ENCODE measurements around the gene MYO1B. TPM values are rescaled to one million over a fixed set of nuclear protein-coding genes. Genes with fewer than 3 reads are reported as not detected.

The MYO1B gene
- total and polyA plus RNA-seq, 10 of the 15 experiments (the other 5 are each of a cell fraction or from before 2014, with no cell fraction given): 0.10 to 4.2 (median 1.6) TPM

DNA sequence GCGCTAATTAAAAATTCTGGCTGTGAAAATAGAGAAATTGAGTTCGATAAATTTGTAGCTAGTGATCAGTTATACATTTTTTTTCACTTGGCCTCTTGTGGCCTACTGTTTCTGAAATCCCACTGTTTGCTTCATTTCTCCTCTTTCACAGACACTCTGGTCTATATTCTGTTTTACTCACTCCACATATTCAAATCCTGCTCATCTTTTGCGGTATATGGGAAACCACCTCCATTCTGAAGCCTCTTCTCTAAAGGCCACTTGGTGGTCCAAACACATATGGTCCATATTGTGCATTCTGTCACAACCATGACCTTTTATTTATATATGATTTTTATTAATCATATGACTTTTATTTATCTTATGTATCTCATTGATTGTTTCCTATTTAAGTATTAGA is 67.0 kb downstream of the MYO1B start:
- Histone ChIP-seq H3K9me3 (replicated peaks; ENCODE audit: control insufficient read depth, insufficient read depth, low read length) (no peaks in the 10 kb centered on the region), H4K20me1 (ENCODE audit: control insufficient read depth, insufficient read depth) (no peaks in the 10 kb centered on the region), H3K9ac (ENCODE audit: control insufficient read depth, insufficient read depth, low read length) (no peak overlapping the region), H3K27ac (ENCODE audit: control insufficient read depth, insufficient read depth) (no peak overlapping the region), H3K36me3 (ENCODE audit: control insufficient read depth in 2 of 2, insufficient read depth in 2 of 2, low read length in 1 of 2) (no peaks in the 10 kb centered on the region), H3K4me1 (ENCODE audit: control insufficient read depth, insufficient read depth, low read length) (no peaks in the 10 kb centered on the region), H3K4me2 (ENCODE audit: control insufficient read depth, insufficient read depth) (no peak overlapping the region), H3K4me3 (no peak overlapping the region), H2AFZ (ENCODE audit: control insufficient read depth, low read depth, low read length) (no peak overlapping the region), H3K27me3 (replicated peaks in 1 of 2; ENCODE audit: control insufficient read depth in 2 of 2, insufficient read depth in 2 of 2, low read length in 1 of 2) (no peaks in the 10 kb centered on the region; a peak in 1 of 4 replicates), H3K79me2 (ENCODE audit: control insufficient read depth, insufficient read depth, low read length) (no peaks in the 10 kb centered on the region)
- ChIA-PET POLR2A (interaction anchor here (1.0 kb wide), 1 partner anchor 8 kb away, joined by 3 read pairs; no protein-coding TSS in a partner anchor), RAD21 (ENCODE audit: unreplicated experiment) (no interaction called here), CTCF (interaction anchor here (0.6 kb wide), 1 partner anchor 12 kb away, joined by 4 read pairs; no protein-coding TSS in a partner anchor), SMC1A (ENCODE audit: uncharacterized antibody, unreplicated experiment) (no interaction called here)
- no peak for ATAC-seq
- no peak for FAIRE-seq
- DNase-seq (ENCODE audit: low read depth, low spot score): no peak
- intact Hi-C loops (cut with micrococcal nuclease; ENCODE audit: unreplicated experiment) (no loop called here), in situ Hi-C loops (cut with MboI) (no loop called here)
- BruUV-seq (replicated peaks): no TSS peak
- TF ChIP-seq NFXL1 (IDR thresholded peaks at IDR 0.05; ENCODE audit: borderline replicate concordance) (no peak), MYC (IDR thresholded peaks at IDR 0.05; ENCODE audit: insufficient read depth, insufficient read length, insufficient replicate concordance, low read length, severe bottlenecking) (no peak), RB1 (IDR thresholded peaks at IDR 0.05; ENCODE audit: borderline replicate concordance) (no peak), BCL11A (IDR thresholded peaks at IDR 0.05; ENCODE audit: low read depth, low read length) (no peak), WRNIP1 (IDR thresholded peaks at IDR 0.05; ENCODE audit: borderline replicate concordance, low read depth, low read length) (no peak), KAT2A (conservative IDR thresholded peaks at IDR 0.05; ENCODE audit: control insufficient read depth, low read depth, low read length) (no peak), NR2C2 (IDR thresholded peaks at IDR 0.05; ENCODE audit: borderline replicate concordance, control insufficient read depth, insufficient read length, low read depth) (no peak), ZNF274 (IDR thresholded peaks at IDR 0.05; ENCODE audit: insufficient read depth, insufficient read length) (no peak), MXI1 (IDR thresholded peaks at IDR 0.05; ENCODE audit: low read depth, low read length) (no peak), CEBPB (IDR thresholded peaks at IDR 0.05; ENCODE audit: borderline replicate concordance in 1 of 2, low read depth in 2 of 2, low read length in 2 of 2) (no peak), ZZZ3 (IDR thresholded peaks at IDR 0.05; ENCODE audit: control insufficient read depth, insufficient read length, low read depth) (no peak), PML (IDR thresholded peaks at IDR 0.05; ENCODE audit: low read length) (no peak), BACH1 (IDR thresholded peaks at IDR 0.05; ENCODE audit: borderline replicate concordance) (no peak), TCF3 (IDR thresholded peaks at IDR 0.05; ENCODE audit: borderline replicate concordance, insufficient read depth, low read depth, low read length) (no peak), ASH2L (IDR thresholded peaks at IDR 0.05; ENCODE audit: borderline replicate concordance, low read depth) (no peak), MEF2B (IDR thresholded peaks at IDR 0.05; ENCODE audit: partially characterized antibody, poor library complexity, severe bottlenecking) (no peak)
- TF ChIP-seq, protein P1, sequence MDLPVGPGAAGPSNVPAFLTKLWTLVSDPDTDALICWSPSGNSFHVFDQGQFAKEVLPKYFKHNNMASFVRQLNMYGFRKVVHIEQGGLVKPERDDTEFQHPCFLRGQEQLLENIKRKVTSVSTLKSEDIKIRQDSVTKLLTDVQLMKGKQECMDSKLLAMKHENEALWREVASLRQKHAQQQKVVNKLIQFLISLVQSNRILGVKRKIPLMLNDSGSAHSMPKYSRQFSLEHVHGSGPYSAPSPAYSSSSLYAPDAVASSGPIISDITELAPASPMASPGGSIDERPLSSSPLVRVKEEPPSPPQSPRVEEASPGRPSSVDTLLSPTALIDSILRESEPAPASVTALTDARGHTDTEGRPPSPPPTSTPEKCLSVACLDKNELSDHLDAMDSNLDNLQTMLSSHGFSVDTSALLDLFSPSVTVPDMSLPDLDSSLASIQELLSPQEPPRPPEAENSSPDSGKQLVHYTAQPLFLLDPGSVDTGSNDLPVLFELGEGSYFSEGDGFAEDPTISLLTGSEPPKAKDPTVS (IDR thresholded peaks at IDR 0.05; ENCODE audit: low read depth, low read length): no peak
- TF ChIP-seq, protein P2, sequence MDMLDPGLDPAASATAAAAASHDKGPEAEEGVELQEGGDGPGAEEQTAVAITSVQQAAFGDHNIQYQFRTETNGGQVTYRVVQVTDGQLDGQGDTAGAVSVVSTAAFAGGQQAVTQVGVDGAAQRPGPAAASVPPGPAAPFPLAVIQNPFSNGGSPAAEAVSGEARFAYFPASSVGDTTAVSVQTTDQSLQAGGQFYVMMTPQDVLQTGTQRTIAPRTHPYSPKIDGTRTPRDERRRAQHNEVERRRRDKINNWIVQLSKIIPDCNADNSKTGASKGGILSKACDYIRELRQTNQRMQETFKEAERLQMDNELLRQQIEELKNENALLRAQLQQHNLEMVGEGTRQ (IDR thresholded peaks at IDR 0.05; ENCODE audit: borderline replicate concordance, low read depth, low read length): no peak
- 56% methylated on average over 3 of the region's 3 CpGs for WGBS (ENCODE audit: insufficient coverage, insufficient replicate concordance, low lambda C conversion rate, missing lambda C conversion rate)

Measured in GM12878 (cell line).